ENCODE measurements around the gene GTPBP4. TPM values are rescaled to one million over a fixed set of nuclear protein-coding genes. Genes with fewer than 3 reads are reported as not detected.

The GTPBP4 gene
- total and polyA plus RNA-seq, 2 donors (not counting 1 experiment from before 2014, with no cell fraction given), result 28.7 to 34.4 TPM

GRCh38 chr10:986137-986825 lies 2.0 kb upstream of the GTPBP4 start:
- no peak overlapping the region for H3K4me3 ChIP-seq (replicated peaks in 1 of 4; ENCODE audit: control extremely low read depth in 1 of 4, insufficient read depth in 1 of 4, low read depth in 3 of 4, low read length in 4 of 4)
- H3K9ac ChIP-seq (ENCODE audit: insufficient read depth, low read length), result no peak overlapping the region
- H3K79me2 ChIP-seq (ENCODE audit: control insufficient read depth, insufficient read depth, low read length), result peaks cover 33% of the 10 kb centered on the region
- peak in 1 of 2 donors; percentile 92 for DNase-seq (ENCODE audit: low read depth in 2 of 2)
- TF ChIP-seq CTCF (conservative IDR thresholded peaks at IDR 0.05 in 1 of 2, IDR thresholded peaks at IDR 0.05 in 1 of 2; ENCODE audit: low read depth in 1 of 2, low read length in 2 of 2), result no peak
- peak overlapping the region; percentile 99 for H3K27ac ChIP-seq (ENCODE audit: insufficient read depth, low read length)
- no peaks in the 10 kb centered on the region for H3K9me3 ChIP-seq (ENCODE audit: control insufficient read depth, insufficient read depth, low read depth, low read length)
- no peaks in the 10 kb centered on the region for H3K27me3 ChIP-seq (ENCODE audit: control insufficient read depth, insufficient read depth, low read length)
- H3K36me3 ChIP-seq (ENCODE audit: control insufficient read depth, insufficient read depth, low read length), result peaks cover 3% of the 10 kb centered on the region
- no peak overlapping the region for H2AFZ ChIP-seq (ENCODE audit: low read length)
- peaks cover 11% of the 10 kb centered on the region for H3K4me1 ChIP-seq (ENCODE audit: control insufficient read depth, extremely low read depth, insufficient read depth, low read length)
- no peak overlapping the region for H3K4me2 ChIP-seq (ENCODE audit: extremely low read depth, insufficient read depth, low read length)
- H4K20me1 ChIP-seq (ENCODE audit: control insufficient read depth, extremely low read depth, insufficient read depth, low read length), result peaks cover 3% of the 10 kb centered on the region

GRCh38 chr10:986881-987619 lies 1.2 kb upstream of the GTPBP4 start:
- H2AFZ ChIP-seq (ENCODE audit: low read length), result no peak overlapping the region
- TF ChIP-seq CTCF (conservative IDR thresholded peaks at IDR 0.05 in 1 of 2, IDR thresholded peaks at IDR 0.05 in 1 of 2; ENCODE audit: low read depth in 1 of 2, low read length in 2 of 2) (no peak), EZH2 (IDR thresholded peaks at IDR 0.05; ENCODE audit: low read length, missing control alignments) (no peak)
- H3K9me3 ChIP-seq (ENCODE audit: control insufficient read depth, insufficient read depth, low read depth, low read length), result no peaks in the 10 kb centered on the region
- peaks cover 3% of the 10 kb centered on the region for H3K36me3 ChIP-seq (ENCODE audit: control insufficient read depth, insufficient read depth, low read length)
- peak; percentile 29 to 93 for DNase-seq (ENCODE audit: low read depth in 2 of 2)
- H3K9ac ChIP-seq (ENCODE audit: insufficient read depth, low read length), result peak overlapping the region; percentile 90
- H3K4me1 ChIP-seq (ENCODE audit: control insufficient read depth, extremely low read depth, insufficient read depth, low read length), result peaks cover 11% of the 10 kb centered on the region
- H3K4me3 ChIP-seq (replicated peaks in 1 of 4; ENCODE audit: control extremely low read depth in 1 of 4, insufficient read depth in 1 of 4, low read depth in 3 of 4, low read length in 4 of 4), result peak overlapping the region; percentile 94 to 100 (median 98)
- peak overlapping the region; percentile 93 for H3K4me2 ChIP-seq (ENCODE audit: extremely low read depth, insufficient read depth, low read length)
- H3K27me3 ChIP-seq (ENCODE audit: control insufficient read depth, insufficient read depth, low read length), result no peaks in the 10 kb centered on the region
- peaks cover 3% of the 10 kb centered on the region for H4K20me1 ChIP-seq (ENCODE audit: control insufficient read depth, extremely low read depth, insufficient read depth, low read length)
- peaks cover 38% of the 10 kb centered on the region for H3K79me2 ChIP-seq (ENCODE audit: control insufficient read depth, insufficient read depth, low read length)
- peak overlapping the region; percentile 99 for H3K27ac ChIP-seq (ENCODE audit: insufficient read depth, low read length)

GRCh38 chr10:987620-987869 lies 689 bp upstream of the GTPBP4 start:
- Histone ChIP-seq H3K27ac (ENCODE audit: insufficient read depth, low read length) (peak overlapping the region; percentile 99), H3K4me2 (ENCODE audit: extremely low read depth, insufficient read depth, low read length) (peak overlapping the region; percentile 93), H3K27me3 (ENCODE audit: control insufficient read depth, insufficient read depth, low read length) (no peaks in the 10 kb centered on the region), H3K4me3 (replicated peaks in 1 of 4; ENCODE audit: control extremely low read depth in 1 of 4, insufficient read depth in 1 of 4, low read depth in 3 of 4, low read length in 4 of 4) (peak overlapping the region; percentile 94 to 100 (median 98)), H2AFZ (ENCODE audit: low read length) (peak overlapping the region; percentile 31), H4K20me1 (ENCODE audit: control insufficient read depth, extremely low read depth, insufficient read depth, low read length) (peaks cover 3% of the 10 kb centered on the region), H3K9ac (ENCODE audit: insufficient read depth, low read length) (peak overlapping the region; percentile 90), H3K79me2 (ENCODE audit: control insufficient read depth, insufficient read depth, low read length) (peaks cover 42% of the 10 kb centered on the region), H3K9me3 (ENCODE audit: control insufficient read depth, insufficient read depth, low read depth, low read length) (no peaks in the 10 kb centered on the region), H3K4me1 (ENCODE audit: control insufficient read depth, extremely low read depth, insufficient read depth, low read length) (peaks cover 11% of the 10 kb centered on the region), H3K36me3 (ENCODE audit: control insufficient read depth, insufficient read depth, low read length) (peaks cover 3% of the 10 kb centered on the region)
- TF ChIP-seq EZH2 (IDR thresholded peaks at IDR 0.05; ENCODE audit: low read length, missing control alignments) (no peak), CTCF (conservative IDR thresholded peaks at IDR 0.05 in 1 of 2, IDR thresholded peaks at IDR 0.05 in 1 of 2; ENCODE audit: low read depth in 1 of 2, low read length in 2 of 2) (no peak)
- DNase-seq (ENCODE audit: low read depth in 2 of 2), result no peak
